Testis (tissue), 3 donors: ENCODE measurements around the gene TP73. TPM values are rescaled to one million over a fixed set of nuclear protein-coding genes. Genes with fewer than 3 reads are reported as not detected.

Source experiments
- DNase-seq: peaks from one replicate; pipeline ENCODE4 v3.0.0-alpha.2; 2019
- H3K27ac ChIP-seq, 2 donors: fragments of 200-600 bp; sonication (generic); one replicate each; pipeline ENCODE4 v1.5.1; 2019
- H3K27me3 ChIP-seq: fragments of 200-600 bp; sonication (generic); one replicate; pipeline ENCODE4 v1.5.1; 2019
- H3K36me3 ChIP-seq: fragments of 200-600 bp; sonication (generic); one replicate; pipeline ENCODE4 v1.5.1; 2017; ENCODE audit warnings: low read depth; ENCODE audit errors: missing control alignments
- H3K4me1 ChIP-seq: fragments of 200-600 bp; sonication (generic); one replicate; pipeline ENCODE4 v1.5.1; 2019
- H3K4me3 ChIP-seq, 2 donors: fragments of 200-600 bp; sonication (generic); one replicate each; pipeline ENCODE4 v1.5.1; 2017 to 2019
- H3K9me3 ChIP-seq: fragments of 200-600 bp; sonication (generic); one replicate; pipeline ENCODE4 v1.5.1; 2017
- POLR2A ChIP-seq: fragments of 450-650 bp; IDR thresholded peaks from one replicate; pipeline ENCODE4 v1.6.1; 2017; ENCODE audit warnings: antibody characterized with exemption, mild to moderate bottlenecking, moderate library complexity
- WGBS, 2 donors: methylation state at CpG; one replicate each; pipeline ENCODE4 v1.1.5; 2018; 5-methylcytosine and 5-hydroxymethylcytosine counted together
- intact Hi-C: fragments of 100-400 bp; cut with DNase I; formaldehyde crosslinking; loops from one replicate; pipeline ENCODE4 v1.15.1; 2023; ENCODE audit warnings: low total_unique reads
- polyA plus RNA-seq: library from polyadenylated mRNA; stranded (reverse); fragments of 350-450 nt; fragmentation: Illumina TruSeq; extraction: RNeasy Lipid Tissue Mini Kit (QIAGEN cat#74804); gene quantifications from one replicate; pipeline ENCODE4 v1.2.3, GENCODE V29; 2014; ENCODE audit warnings: low read depth, low replicate concordance; ENCODE audit not compliant: insufficient read depth
- total RNA-seq, 2 donors: library from RNA; depleted of rRNA; stranded (reverse); fragments of >200 nt; gene quantifications; one replicate each; pipeline ENCODE4 v1.2.3, GENCODE V29; 2016
- TF ChIP-seq, protein P1 (sequence below), 3 experiments: fragments of 450-650 bp in 2 of 3; fragments of 200-600 bp in 1 of 3; sonication (generic) in 1 of 3; IDR thresholded peaks; one replicate each; pipeline ENCODE4 v1.5.1; 2016 to 2019; ENCODE audit warnings: antibody characterized with exemption in 3 of 3, mild to moderate bottlenecking in 2 of 3, moderate library complexity in 1 of 3

The TP73 gene
- total and polyA plus RNA-seq, 3 donors from 2014 or later, result 1.3 to 2.2 (median 1.5) TPM

- Histone ChIP-seq H3K27me3 (no peaks in the 10 kb centered on the region), H3K27ac (no peak overlapping the region), H3K4me3 (no peak overlapping the region), H3K9me3 (no peaks in the 10 kb centered on the region), H3K4me1 (peaks cover 16% of the 10 kb centered on the region), H3K36me3 (no peaks in the 10 kb centered on the region)
- intact Hi-C loops, result no loop called here
- DNase-seq, result no peak
- 91 to 93% methylated on average over 20 to 26 of the region's 26 CpGs for WGBS, 2 donors
- TF ChIP-seq, protein P1, sequence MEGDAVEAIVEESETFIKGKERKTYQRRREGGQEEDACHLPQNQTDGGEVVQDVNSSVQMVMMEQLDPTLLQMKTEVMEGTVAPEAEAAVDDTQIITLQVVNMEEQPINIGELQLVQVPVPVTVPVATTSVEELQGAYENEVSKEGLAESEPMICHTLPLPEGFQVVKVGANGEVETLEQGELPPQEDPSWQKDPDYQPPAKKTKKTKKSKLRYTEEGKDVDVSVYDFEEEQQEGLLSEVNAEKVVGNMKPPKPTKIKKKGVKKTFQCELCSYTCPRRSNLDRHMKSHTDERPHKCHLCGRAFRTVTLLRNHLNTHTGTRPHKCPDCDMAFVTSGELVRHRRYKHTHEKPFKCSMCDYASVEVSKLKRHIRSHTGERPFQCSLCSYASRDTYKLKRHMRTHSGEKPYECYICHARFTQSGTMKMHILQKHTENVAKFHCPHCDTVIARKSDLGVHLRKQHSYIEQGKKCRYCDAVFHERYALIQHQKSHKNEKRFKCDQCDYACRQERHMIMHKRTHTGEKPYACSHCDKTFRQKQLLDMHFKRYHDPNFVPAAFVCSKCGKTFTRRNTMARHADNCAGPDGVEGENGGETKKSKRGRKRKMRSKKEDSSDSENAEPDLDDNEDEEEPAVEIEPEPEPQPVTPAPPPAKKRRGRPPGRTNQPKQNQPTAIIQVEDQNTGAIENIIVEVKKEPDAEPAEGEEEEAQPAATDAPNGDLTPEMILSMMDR (IDR thresholded peaks at IDR 0.05), result no peak
- no peak for TF ChIP-seq POLR2A
Measured at GRCh38 chr1:3627515-3628253, 24.6 kb upstream of the TP73 start.

DNA sequence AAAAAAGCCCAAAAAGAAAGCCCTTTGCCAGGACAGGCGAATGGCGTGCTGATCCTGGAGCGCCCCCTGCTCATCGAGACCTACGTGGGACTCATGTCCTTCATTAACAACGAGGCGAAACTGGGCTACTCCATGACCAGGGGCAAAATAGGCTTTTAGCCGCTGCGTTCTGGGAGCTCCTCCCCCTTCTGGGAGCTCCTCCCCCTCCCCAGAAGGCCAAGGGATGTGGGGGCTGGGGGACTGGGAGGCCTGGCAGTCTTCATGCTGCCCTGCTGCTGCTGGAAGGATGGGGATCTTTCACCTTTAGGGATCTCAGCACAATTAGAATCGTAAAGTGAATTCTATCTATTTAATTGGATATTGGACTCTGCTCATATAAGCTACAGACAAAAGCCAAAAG lies 23.9 kb upstream of the TP73 start:
- H3K27me3 ChIP-seq, result no peaks in the 10 kb centered on the region
- H3K9me3 ChIP-seq, result no peaks in the 10 kb centered on the region
- WGBS, 2 donors, result 79 to 86% methylated on average over 10 of the region's 10 CpGs
- H3K27ac ChIP-seq, result no peak overlapping the region
- peaks cover 11% of the 10 kb centered on the region for H3K4me1 ChIP-seq
- intact Hi-C loops, result no loop called here
- TF ChIP-seq, protein P1 (IDR thresholded peaks at IDR 0.05), result no peak
- TF ChIP-seq POLR2A, result no peak
- no peak for DNase-seq
- no peak overlapping the region for H3K4me3 ChIP-seq
- H3K36me3 ChIP-seq, result no peaks in the 10 kb centered on the region

DNA sequence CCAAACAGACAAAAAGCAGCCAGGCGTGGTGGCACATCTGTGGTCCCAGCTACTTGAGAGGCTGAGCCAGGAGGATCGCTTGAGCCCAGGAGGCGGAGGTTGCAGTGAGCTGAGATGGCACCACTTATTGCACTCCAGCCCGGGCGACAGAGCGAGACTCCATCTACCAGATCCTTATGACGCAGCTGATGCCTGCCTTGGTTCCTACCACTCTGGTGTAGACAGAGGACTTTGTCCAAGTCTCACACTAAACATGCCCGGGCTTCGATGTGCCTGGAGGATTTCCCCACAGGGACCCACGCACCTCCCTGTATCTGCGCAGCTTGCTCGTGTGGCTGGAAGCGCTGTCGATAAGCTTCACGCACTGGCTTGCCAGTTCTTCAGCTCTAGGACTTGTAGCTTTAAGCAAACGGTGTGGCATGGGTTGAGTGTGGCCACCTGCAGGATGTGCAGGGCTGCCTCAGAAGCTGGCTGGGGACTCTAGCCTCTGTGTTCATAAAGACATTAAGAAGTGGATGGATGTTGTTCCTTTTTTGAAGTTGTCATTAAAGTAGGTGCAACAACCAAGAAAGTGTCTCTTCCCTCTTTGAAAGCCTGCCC lies 22.7 kb upstream of the TP73 start:
- intact Hi-C loops, result no loop called here
- TF ChIP-seq, protein P1 (IDR thresholded peaks at IDR 0.05), result no peak
- TF ChIP-seq POLR2A, result no peak
- peaks cover 5% of the 10 kb centered on the region for H3K4me1 ChIP-seq
- H3K9me3 ChIP-seq, result no peaks in the 10 kb centered on the region
- no peaks in the 10 kb centered on the region for H3K36me3 ChIP-seq
- DNase-seq, result no peak
- H3K27me3 ChIP-seq, result no peaks in the 10 kb centered on the region
- no peak overlapping the region for H3K27ac ChIP-seq
- no peak overlapping the region for H3K4me3 ChIP-seq
- 92 to 93% methylated on average over 4 to 16 of the region's 16 CpGs for WGBS, 2 donors

DNA sequence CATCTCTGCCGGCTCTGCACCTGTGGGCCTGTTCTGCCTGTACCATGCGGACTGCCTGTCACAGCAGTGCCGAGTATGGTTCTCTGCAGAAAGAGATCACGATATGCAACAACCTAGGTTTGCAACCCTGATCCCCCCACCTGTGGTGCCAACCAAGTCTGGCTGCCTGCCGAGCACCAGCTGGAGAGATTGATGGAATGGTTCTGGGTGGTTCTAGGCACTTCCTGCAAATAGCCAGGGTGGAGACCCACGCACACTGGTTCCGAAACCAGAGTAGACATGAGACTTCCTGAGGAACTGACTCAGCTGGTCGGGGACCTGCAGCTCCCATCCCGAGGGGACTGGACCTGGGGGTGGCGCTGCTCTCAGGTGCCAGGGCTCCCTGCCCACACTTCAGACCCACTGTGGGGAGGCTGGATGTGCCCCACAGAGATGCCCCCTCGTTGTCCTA lies 22.1 kb upstream of the TP73 start:
- Histone ChIP-seq H3K27ac (no peak overlapping the region), H3K27me3 (no peaks in the 10 kb centered on the region), H3K4me1 (peaks cover 5% of the 10 kb centered on the region), H3K9me3 (no peaks in the 10 kb centered on the region), H3K36me3 (no peaks in the 10 kb centered on the region), H3K4me3 (no peak overlapping the region)
- intact Hi-C loops, result no loop called here
- TF ChIP-seq, protein P1 (IDR thresholded peaks at IDR 0.05), result no peak
- WGBS, 2 donors, result 81 to 86% methylated on average over 3 to 11 of the region's 11 CpGs
- no peak for DNase-seq
